Thoracic aorta endothelial cell (primary cell): ENCODE measurements around the gene SNRNP200. TPM values are rescaled to one million over a fixed set of nuclear protein-coding genes. Genes with fewer than 3 reads are reported as not detected.

Experiments
- total RNA-seq: library from RNA; depleted of rRNA; stranded (reverse); fragments of >200 nt; gene quantifications from 2 replicates; pipeline ENCODE4 v1.2.3, GENCODE V29; 2012

Gene SNRNP200
- total RNA-seq = 63.3 and 81.8 TPM in 2 replicates

DNA sequence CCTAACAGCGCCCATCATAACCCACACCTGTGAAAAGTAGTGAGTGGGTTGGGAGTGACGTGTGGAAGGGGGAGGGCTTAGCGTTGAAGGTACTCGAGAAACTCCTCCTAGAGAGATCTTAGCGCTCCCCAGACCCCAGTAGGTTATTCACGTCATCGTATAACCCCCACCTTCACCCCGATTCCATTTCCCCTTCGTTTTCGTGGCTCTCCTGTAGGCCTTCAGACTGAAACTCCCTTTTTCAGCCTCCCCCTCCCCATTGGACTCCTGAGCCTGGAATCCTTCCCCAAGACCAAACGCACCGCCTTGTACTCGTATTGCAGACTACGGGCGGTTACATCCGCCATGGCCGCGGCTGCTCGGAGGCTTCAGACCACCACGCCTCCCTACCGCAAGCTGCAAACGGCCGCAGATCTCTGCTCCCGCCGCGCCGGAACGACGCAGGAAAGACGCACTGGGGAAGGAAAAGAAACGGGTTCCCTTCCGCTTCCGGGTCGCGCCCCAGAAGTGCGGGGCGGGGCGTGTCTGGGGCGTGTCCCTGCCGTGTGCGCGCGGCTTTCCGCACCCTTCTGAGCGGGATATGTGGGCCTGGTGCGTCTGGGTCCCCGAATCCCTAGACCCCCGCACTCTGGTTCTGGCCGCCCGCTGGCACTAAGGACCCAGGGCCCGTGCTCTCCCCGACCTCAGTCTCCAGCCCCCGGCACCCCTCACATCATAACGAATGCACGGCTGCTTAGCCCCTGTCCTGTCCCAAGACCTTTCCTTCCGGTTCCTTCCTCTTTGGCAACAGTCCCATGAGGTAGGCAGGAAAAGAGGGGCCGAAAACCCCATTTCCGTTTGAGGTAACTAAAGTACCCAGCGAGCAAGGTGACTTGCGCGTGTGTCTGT lies at the start of gene SNRNP200:
Gene SNRNP200, minus strand, starts transcription at position 456 of the 888 bp plus-strand sequence. Its CDS starts 109 bp downstream, at position 347.

DNA sequence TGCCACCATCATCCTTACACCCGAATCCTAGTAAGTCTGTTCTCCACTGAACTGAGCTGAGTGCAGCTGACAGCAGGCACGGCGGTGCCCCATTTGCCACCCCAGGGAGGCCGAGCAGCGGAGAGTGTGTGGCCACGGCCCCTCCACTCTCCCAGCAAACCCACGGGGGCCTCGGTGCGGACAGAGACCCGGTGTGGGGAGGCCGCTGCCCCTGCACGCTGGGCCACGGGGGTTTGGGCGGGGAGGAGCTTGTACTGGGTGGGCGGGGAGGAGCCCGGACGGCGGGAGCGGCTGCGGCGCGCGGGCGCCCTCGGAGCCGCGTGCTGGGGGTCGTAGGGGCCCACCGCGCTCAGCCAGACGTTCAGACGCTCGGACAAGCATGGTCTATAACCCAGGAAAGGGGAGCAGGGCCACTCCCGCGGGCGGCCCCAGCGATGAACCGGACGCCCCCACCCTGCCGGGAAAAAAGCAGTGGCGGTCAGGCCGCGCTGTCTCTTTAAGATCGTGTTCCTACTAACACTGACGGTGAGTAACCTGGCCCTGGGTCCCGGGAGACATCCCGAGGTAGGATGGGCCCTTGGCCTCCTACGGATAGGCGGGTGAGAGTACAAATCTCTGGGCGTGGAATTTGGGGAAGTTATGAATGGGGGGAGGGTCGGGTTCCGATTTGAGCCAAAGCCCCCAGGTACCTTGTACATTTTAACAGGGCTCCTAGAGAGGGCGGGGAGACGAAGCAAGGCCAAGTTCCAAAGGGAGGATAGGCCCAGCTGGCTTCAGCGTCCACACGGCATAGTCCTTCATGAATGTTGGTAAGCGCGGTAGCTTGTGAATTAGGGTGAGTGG lies 19.9 kb upstream of the SNRNP200 start, which contains the start of gene ITPRIPL1:
Gene ITPRIPL1, plus strand, starts transcription at position 277 of the 843 bp plus-strand sequence. Its CDS starts 523 bp downstream, at position 800.

DNA sequence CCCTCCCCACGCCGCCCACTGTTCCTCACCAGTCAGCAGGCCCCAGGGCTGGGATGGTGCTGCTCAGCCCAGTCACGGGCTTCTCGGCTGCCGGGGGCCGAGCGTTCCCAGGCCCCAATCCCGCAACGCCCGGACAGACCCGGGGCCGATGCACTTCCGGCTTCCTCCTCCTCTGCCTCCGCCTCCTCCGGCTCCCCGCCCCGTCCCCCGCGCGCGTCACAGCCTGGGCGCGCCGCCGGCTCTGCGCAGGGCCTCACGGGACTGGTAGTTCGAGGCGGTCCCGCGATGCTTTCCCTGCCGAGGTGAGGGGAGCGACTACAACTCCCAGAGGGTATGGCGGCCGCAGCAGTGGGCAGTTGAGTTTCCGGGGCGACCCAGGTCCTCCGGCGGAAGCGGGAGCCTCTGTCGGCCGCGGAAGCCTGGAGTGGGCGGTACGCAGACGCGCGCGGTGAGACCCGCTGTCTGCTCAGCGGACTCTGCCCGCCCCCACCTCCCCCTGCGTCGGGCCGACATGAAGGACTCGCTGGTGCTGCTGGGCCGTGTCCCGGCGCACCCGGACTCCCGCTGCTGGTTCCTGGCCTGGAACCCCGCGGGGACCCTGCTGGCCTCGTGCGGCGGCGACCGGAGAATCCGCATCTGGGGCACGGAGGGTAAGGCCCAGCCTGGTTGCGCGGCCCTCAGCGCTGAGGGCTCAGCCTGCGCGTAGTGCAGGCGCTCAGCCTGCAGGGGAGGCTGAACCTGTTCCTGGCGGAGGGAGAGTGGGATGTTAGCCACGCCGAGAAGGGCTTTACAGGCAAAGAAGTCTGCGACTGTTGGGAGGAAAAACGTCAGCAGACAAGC lies 39.3 kb downstream of the SNRNP200 start, which contains the start of the genes CIAO1 and TMEM127:
Gene CIAO1, plus strand, starts transcription at position 386 of the 840 bp plus-strand sequence. Its CDS starts 126 bp downstream, at position 512.
Gene TMEM127, minus strand, starts transcription at position 158 of the 840 bp plus-strand sequence. CDS start 616 bp downstream, outside the sequence.

Other genes starting within 250 kb of the SNRNP200 start
- gene ADRA2B, start 189.0 kb downstream of the SNRNP200 start, total RNA-seq = not detected in 2 replicates
- not detected in 2 replicates for gene ASTL, start 167.0 kb downstream of the SNRNP200 start, total RNA-seq
- gene DUSP2, start 160.1 kb downstream of the SNRNP200 start, total RNA-seq = 0.27 and 0.93 TPM in 2 replicates
- 245 and 249 TPM in 2 replicates for gene STARD7, start 96.7 kb downstream of the SNRNP200 start, total RNA-seq
- gene TMEM127, start 39.5 kb downstream of the SNRNP200 start, total RNA-seq = 26.3 and 26.6 TPM in 2 replicates
- 88.0 and 97.3 TPM in 2 replicates for gene CIAO1, start 39.3 kb downstream of the SNRNP200 start, total RNA-seq
- gene ITPRIPL1, start 19.8 kb upstream of the SNRNP200 start, total RNA-seq = 1.6 and 3.7 TPM in 2 replicates
- gene NCAPH, start 30.2 kb upstream of the SNRNP200 start, total RNA-seq = 25.7 and 41.4 TPM in 2 replicates
- not detected in 2 replicates for gene NEURL3, start 199.8 kb upstream of the SNRNP200 start, total RNA-seq
- gene ARID5A, start 231.2 kb upstream of the SNRNP200 start, total RNA-seq = 8.9 and 19.1 TPM in 2 replicates